ENCODE measurements around the gene PPP1R37.

Gene PPP1R37

DNA sequence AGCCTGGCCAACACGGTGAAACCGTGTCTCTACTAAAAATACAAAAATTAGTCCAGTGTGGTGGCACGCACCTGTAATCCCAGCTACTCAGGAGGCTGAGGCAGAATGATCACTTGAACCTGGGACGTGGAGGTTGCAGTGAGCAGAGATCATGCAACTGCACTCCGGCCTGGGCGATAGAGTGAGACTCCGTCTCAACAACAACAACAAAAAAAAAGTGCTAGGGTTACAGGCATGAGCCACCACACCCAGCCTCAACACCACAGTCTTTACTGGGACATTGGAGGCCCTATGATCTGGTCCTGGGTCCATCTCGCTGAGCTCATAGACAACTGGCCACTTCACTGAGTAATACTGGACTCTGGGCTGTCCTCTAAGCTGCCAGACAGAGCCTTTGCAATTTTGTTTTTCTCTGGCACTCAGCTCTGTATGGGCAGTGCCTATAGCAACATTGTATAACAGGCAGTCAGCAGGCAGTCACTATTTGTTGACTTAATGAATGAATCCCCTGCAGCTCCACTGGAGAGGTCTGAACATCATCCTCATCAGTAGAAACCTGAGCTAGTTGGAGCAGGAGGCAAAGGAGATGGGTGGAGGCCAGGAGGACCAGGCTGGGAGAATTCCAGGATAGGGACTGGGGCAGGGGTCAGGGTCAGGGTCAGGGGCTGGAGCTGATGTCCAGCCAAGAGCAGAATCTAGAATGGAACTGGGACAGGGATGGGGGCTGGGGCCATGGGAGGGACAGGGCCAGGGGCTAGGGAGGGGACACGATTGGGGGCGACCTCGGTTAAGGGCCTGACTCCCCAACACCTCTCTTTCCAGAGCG lies 93.7 kb downstream of the PPP1R37 start:
- DNase-seq, result no peak

GRCh38 chr19:45187421-45188100 lies 94.6 kb downstream of the PPP1R37 start:
- no peak for DNase-seq

DNA sequence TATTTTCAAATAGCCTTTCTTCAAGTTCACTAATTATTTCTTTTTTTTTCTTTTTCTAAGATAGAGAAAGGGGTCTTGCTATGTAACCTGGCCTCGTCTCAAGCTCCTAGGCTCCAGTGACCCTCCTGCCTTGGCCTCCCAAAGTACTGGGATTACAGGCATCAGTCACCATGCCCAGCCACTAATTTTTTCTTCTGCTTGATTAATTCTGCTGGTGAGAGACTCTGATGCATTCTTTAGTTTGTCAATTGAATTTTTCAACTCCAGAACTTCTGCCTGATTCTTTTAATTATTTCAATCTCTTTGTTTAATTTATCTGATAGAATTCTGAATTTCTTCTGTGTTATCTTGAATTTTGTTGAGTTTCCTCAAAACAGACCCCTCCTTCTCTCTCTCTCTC lies 97.0 kb downstream of the PPP1R37 start:
- no peak for DNase-seq

- no peak for DNase-seq
These were observed 98.4 kb downstream of the PPP1R37 start for GRCh38 chr19:45191375-45191774.

GRCh38 chr19:45195764-45196163 lies 102.8 kb downstream of the PPP1R37 start:
- no peak for DNase-seq

All from nucleus accumbens (tissue), 56 donors.